ENCODE results near the gene DPP6. TPM values are rescaled to one million over a fixed set of nuclear protein-coding genes. Genes with fewer than 3 reads are reported as not detected.

The DPP6 gene
- total and polyA plus RNA-seq, 12 donors = 0.07 to 2.1 (median 0.16) TPM; not detected in 4

- Histone ChIP-seq H3K4me3 (no peak overlapping the region), H3K27me3 (peaks cover 0 to 34% (median 1%) of the 10 kb centered on the region in 7 donors), H3K36me3 (no peaks in the 10 kb centered on the region), H3K9me3 (no peaks in the 10 kb centered on the region), H3K27ac (no peak overlapping the region), H3K4me1 (no peaks in the 10 kb centered on the region)
- TF ChIP-seq CTCF (IDR thresholded peaks at IDR 0.05) = no peak
- no peak for DNase-seq
- WGBS, 2 donors = 82 to 88% methylated on average over 7 of the region's 7 CpGs
- intact Hi-C loops (cut with DNase I) = no loop called here
- no peak for ATAC-seq
Measured at GRCh38 chr7:154860621-154861375, 808.6 kb downstream of the DPP6 start.

GRCh38 chr7:154861589-154861988 lies 809.4 kb downstream of the DPP6 start:
- Histone ChIP-seq H3K4me1 (no peaks in the 10 kb centered on the region), H3K9me3 (no peaks in the 10 kb centered on the region), H3K36me3 (no peaks in the 10 kb centered on the region), H3K4me3 (no peak overlapping the region), H3K27me3 (peaks cover 0 to 39% (median 2%) of the 10 kb centered on the region in 7 donors), H3K27ac (no peak overlapping the region)
- ATAC-seq (no peak), DNase-seq (no peak)
- no peak for TF ChIP-seq CTCF (IDR thresholded peaks at IDR 0.05)
- intact Hi-C loops (cut with DNase I) = no loop called here
- 63 to 73% methylated on average over 5 of the region's 5 CpGs for WGBS, 2 donors

- H3K4me1 ChIP-seq = no peaks in the 10 kb centered on the region
- peaks cover 0 to 45% (median 5%) of the 10 kb centered on the region in 7 donors for H3K27me3 ChIP-seq
- H3K27ac ChIP-seq = no peak overlapping the region
- no peak for TF ChIP-seq CTCF (IDR thresholded peaks at IDR 0.05)
- no peak overlapping the region for H3K4me3 ChIP-seq
- intact Hi-C loops (cut with DNase I) = no loop called here
- 77 to 84% methylated on average over 16 of the region's 16 CpGs for WGBS, 2 donors
- no peaks in the 10 kb centered on the region for H3K36me3 ChIP-seq
- no peak for ATAC-seq
- no peaks in the 10 kb centered on the region for H3K9me3 ChIP-seq
- no peak for DNase-seq
Measured at GRCh38 chr7:154862153-154862791, 810.1 kb downstream of the DPP6 start.

GRCh38 chr7:154863766-154864522 lies 811.7 kb downstream of the DPP6 start:
- ATAC-seq = no peak
- DNase-seq = no peak
- intact Hi-C loops (cut with DNase I) = no loop called here
- H3K4me3 ChIP-seq = no peak overlapping the region
- no peak for TF ChIP-seq CTCF (IDR thresholded peaks at IDR 0.05)
- H3K27ac ChIP-seq = no peak overlapping the region
- H3K4me1 ChIP-seq = no peaks in the 10 kb centered on the region
- peaks cover 0 to 53% (median 21%) of the 10 kb centered on the region in 7 donors for H3K27me3 ChIP-seq
- H3K36me3 ChIP-seq = no peaks in the 10 kb centered on the region
- no peaks in the 10 kb centered on the region for H3K9me3 ChIP-seq
- WGBS, 2 donors = 77 to 83% methylated on average over 16 of the region's 16 CpGs
